Spinal cord (tissue), 10 donors: ENCODE results near the gene RAI1. TPM values are rescaled to one million over a fixed set of nuclear protein-coding genes. Genes with fewer than 3 reads are reported as not detected.

Source experiments
- DNase-seq, 6 donors: peaks; one replicate each; pipeline versions ENCODE4 v3.0.0 to v3.0.0-alpha.2; 2013 to 2015; ENCODE audit warnings: low spot score in 6 of 6, low read depth in 4 of 6
- H3K27ac ChIP-seq: one replicate; pipeline ENCODE4 v1.5.1; 2013; ENCODE audit warnings: low read depth, low read length, control low read depth
- H3K27me3 ChIP-seq: one replicate; pipeline ENCODE4 v1.6.1; 2013; ENCODE audit warnings: low read length; ENCODE audit not compliant: control insufficient read depth, insufficient read depth
- H3K36me3 ChIP-seq: one replicate; pipeline ENCODE4 v1.6.1; 2013; ENCODE audit warnings: low read length; ENCODE audit not compliant: control insufficient read depth, insufficient read depth
- H3K4me1 ChIP-seq: one replicate; pipeline ENCODE4 v1.6.1; 2013; ENCODE audit warnings: low read length; ENCODE audit not compliant: control insufficient read depth, insufficient read depth
- H3K4me3 ChIP-seq: one replicate; pipeline ENCODE4 v1.5.1; 2013; ENCODE audit warnings: low read depth, low read length, control low read depth
- H3K9me3 ChIP-seq: one replicate; pipeline ENCODE4 v1.6.1; 2013; ENCODE audit warnings: low read length; ENCODE audit not compliant: control insufficient read depth, insufficient read depth
- WGBS: methylation state at CpG from one replicate; pipeline ENCODE4 v1.1.5; 2013; ENCODE audit warnings: missing lambda C conversion rate; ENCODE audit not compliant: insufficient coverage; 5-methylcytosine and 5-hydroxymethylcytosine counted together
- polyA plus RNA-seq, 2 donors: library from polyadenylated mRNA; unstranded; fragments of 120-200 nt; gene quantifications; one replicate each; pipeline ENCODE4 v1.2.1, GENCODE V29; 2013; ENCODE audit not compliant: insufficient read length in 2 of 2
- total RNA-seq, 2 donors: library from RNA; depleted of rRNA in 1 of 2; stranded (reverse); fragments of 120-200 nt in 1 of 2; fragments of >200 nt in 1 of 2; gene quantifications; one replicate each; pipeline versions ENCODE4 v1.2.3 to v1.2.4, GENCODE V29; 2013 to 2014
- donor health status: healthy.

The RAI1 gene
- total and polyA plus RNA-seq, 4 donors: 12.5 to 45.2 (median 25.3) TPM

GRCh38 chr17:17712268-17712924 lies 31.1 kb downstream of the RAI1 start:
- Histone ChIP-seq H3K27ac (peak overlapping the region; percentile 44), H3K4me3 (no peak overlapping the region), H3K4me1 (peaks cover 72% of the 10 kb centered on the region), H3K27me3 (no peaks in the 10 kb centered on the region), H3K36me3 (peaks cover 32% of the 10 kb centered on the region), H3K9me3 (no peaks in the 10 kb centered on the region)
- WGBS: 87% methylated on average over 3 of the region's 5 CpGs
- DNase-seq: no peak

- 68% methylated on average over 6 of the region's 7 CpGs for WGBS
- Histone ChIP-seq H3K9me3 (no peaks in the 10 kb centered on the region), H3K4me1 (peaks cover 76% of the 10 kb centered on the region), H3K4me3 (no peak overlapping the region), H3K27me3 (no peaks in the 10 kb centered on the region), H3K27ac (no peak overlapping the region), H3K36me3 (peaks cover 34% of the 10 kb centered on the region)
- no peak for DNase-seq
These were observed 32.6 kb downstream of the RAI1 start for GRCh38 chr17:17713839-17714238.

- no peak for DNase-seq
- Histone ChIP-seq H3K27ac (no peak overlapping the region), H3K4me3 (no peak overlapping the region), H3K9me3 (no peaks in the 10 kb centered on the region), H3K4me1 (peaks cover 78% of the 10 kb centered on the region), H3K36me3 (peaks cover 29% of the 10 kb centered on the region), H3K27me3 (no peaks in the 10 kb centered on the region)
- 74% methylated on average over 11 of the region's 16 CpGs for WGBS
These were observed 33.1 kb downstream of the RAI1 start for GRCh38 chr17:17714261-17714866.

GRCh38 chr17:17714879-17715278 lies 33.6 kb downstream of the RAI1 start:
- Histone ChIP-seq H3K4me1 (peaks cover 75% of the 10 kb centered on the region), H3K9me3 (no peaks in the 10 kb centered on the region), H3K27ac (no peak overlapping the region), H3K36me3 (peaks cover 24% of the 10 kb centered on the region), H3K27me3 (no peaks in the 10 kb centered on the region), H3K4me3 (no peak overlapping the region)
- DNase-seq: no peak
- 83% methylated on average over 1 of the region's 3 CpGs for WGBS

GRCh38 chr17:17716837-17717523 lies 35.7 kb downstream of the RAI1 start:
- Histone ChIP-seq H3K4me3 (no peak overlapping the region), H3K27ac (no peak overlapping the region), H3K36me3 (peaks cover 15% of the 10 kb centered on the region), H3K9me3 (no peaks in the 10 kb centered on the region), H3K4me1 (peaks cover 69% of the 10 kb centered on the region), H3K27me3 (no peaks in the 10 kb centered on the region)
- DNase-seq: no peak
- 78% methylated on average over 7 of the region's 7 CpGs for WGBS

DNA sequence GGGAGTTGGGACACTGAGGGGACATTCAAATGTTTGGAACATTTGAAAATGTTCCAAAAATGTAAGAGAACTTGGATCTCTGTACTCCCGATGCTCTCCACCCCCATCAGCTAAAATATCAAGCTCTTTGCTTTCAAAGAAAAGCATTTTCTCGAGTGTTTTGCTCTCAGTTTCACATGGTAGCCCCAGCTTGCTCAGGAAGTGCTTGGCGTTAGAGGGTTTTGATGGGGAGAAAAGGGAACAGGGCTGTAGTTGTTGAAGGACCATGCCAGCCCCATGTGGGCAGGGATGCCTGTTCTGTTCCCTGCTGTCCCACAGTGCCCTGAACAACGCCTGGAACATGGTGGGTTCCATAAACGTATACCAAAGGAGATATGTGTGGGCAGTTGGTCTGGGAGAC lies 37.0 kb downstream of the RAI1 start:
- WGBS: 64% methylated on average over 4 of the region's 5 CpGs
- no peak for DNase-seq
- H3K4me1 ChIP-seq: peaks cover 74% of the 10 kb centered on the region
- H3K4me3 ChIP-seq: no peak overlapping the region
- H3K27ac ChIP-seq: no peak overlapping the region
- H3K9me3 ChIP-seq: no peaks in the 10 kb centered on the region
- H3K36me3 ChIP-seq: peaks cover 15% of the 10 kb centered on the region
- H3K27me3 ChIP-seq: no peaks in the 10 kb centered on the region

GRCh38 chr17:17719199-17719940 lies 38.1 kb downstream of the RAI1 start:
- WGBS: 89% methylated on average over 5 of the region's 6 CpGs
- no peak overlapping the region for H3K27ac ChIP-seq
- no peaks in the 10 kb centered on the region for H3K27me3 ChIP-seq

GRCh38 chr17:17719966-17720543 lies 38.8 kb downstream of the RAI1 start:
- H3K27ac ChIP-seq: no peak overlapping the region
- WGBS: 95% methylated on average over 2 of the region's 3 CpGs
- peaks cover 70% of the 10 kb centered on the region for H3K4me1 ChIP-seq
- H3K36me3 ChIP-seq: peaks cover 10% of the 10 kb centered on the region
- no peaks in the 10 kb centered on the region for H3K27me3 ChIP-seq
- no peaks in the 10 kb centered on the region for H3K9me3 ChIP-seq
- no peak for DNase-seq
- H3K4me3 ChIP-seq: no peak overlapping the region

More at GRCh38 chr17:17719199-17719940, 38.1 kb downstream of the RAI1 start:
- H3K4me1 ChIP-seq: peaks cover 71% of the 10 kb centered on the region
- peaks cover 15% of the 10 kb centered on the region for H3K36me3 ChIP-seq
- no peak for DNase-seq
- H3K9me3 ChIP-seq: no peaks in the 10 kb centered on the region
- H3K4me3 ChIP-seq: no peak overlapping the region

DNA sequence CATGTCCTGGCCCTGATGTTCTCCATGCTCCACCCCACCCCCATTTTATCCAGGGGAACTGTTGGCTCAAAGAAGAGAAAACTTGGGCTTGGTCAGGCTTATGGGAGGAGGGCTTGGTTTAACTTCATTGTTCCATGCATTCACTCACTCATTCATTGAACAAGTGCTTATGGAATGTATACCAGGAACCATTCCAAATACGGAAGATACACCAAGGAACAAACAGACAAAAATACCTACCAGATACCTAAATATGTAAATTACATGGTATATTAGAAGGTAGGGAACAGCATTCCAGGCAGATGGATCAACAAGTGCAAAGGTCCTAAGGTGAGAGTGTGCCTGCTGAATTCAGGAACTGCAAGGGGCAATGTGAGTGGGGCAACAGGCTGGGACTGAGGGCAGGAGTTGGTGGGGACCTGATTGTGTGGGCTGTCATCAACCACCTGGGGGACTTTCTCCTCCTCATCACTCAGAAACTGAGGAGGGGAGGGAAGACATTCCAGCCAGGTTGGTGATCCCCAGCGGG lies 39.9 kb downstream of the RAI1 start:
- H3K27ac ChIP-seq: no peak overlapping the region
- WGBS: 83% methylated on average over 1 of the region's 2 CpGs
- peaks cover 10% of the 10 kb centered on the region for H3K36me3 ChIP-seq
- H3K4me1 ChIP-seq: peaks cover 72% of the 10 kb centered on the region
- no peaks in the 10 kb centered on the region for H3K27me3 ChIP-seq
- no peaks in the 10 kb centered on the region for H3K9me3 ChIP-seq
- H3K4me3 ChIP-seq: no peak overlapping the region
- no peak for DNase-seq
